GM23338 (cell line): ENCODE data around the gene LOXL1. TPM values are rescaled to one million over a fixed set of nuclear protein-coding genes. Genes with fewer than 3 reads are reported as not detected.

ENCODE experiments used
- ATAC-seq: fragments of 200-7000 bp; cut with Tn5 transposase; 3 replicates; pipeline ENCODE4 v1.9.1; 2020
- DNase-seq: peaks from one replicate; pipeline ENCODE4 v3.0.0-alpha.2; 2015; ENCODE audit warnings: low spot score
- H2AFZ ChIP-seq: fragments of 200-600 bp; sonication (generic); 2 replicates; pipeline ENCODE4 v1.8.0; 2016; ENCODE audit warnings: antibody characterized with exemption, mild to moderate bottlenecking, moderate library complexity
- H3F3A ChIP-seq: fragments of 200-600 bp; sonication (generic); replicated peaks from 2 replicates; pipeline ENCODE4 v1.8.0; 2017; ENCODE audit warnings: antibody characterized with exemption, mixed run types, low read depth
- H3K27ac ChIP-seq: fragments of 200-600 bp; sonication (generic); 2 replicates; pipeline ENCODE4 v1.6.1; 2016; ENCODE audit warnings: low read depth
- H3K27me3 ChIP-seq: fragments of 200-600 bp; sonication (generic); 2 replicates; pipeline ENCODE4 v1.8.0; 2016; ENCODE audit warnings: mild to moderate bottlenecking, mixed run types, moderate library complexity; ENCODE audit not compliant: insufficient read depth
- H3K36me3 ChIP-seq: fragments of 200-600 bp; sonication (generic); 2 replicates; pipeline ENCODE4 v1.8.0; 2016; ENCODE audit warnings: mild to moderate bottlenecking; ENCODE audit not compliant: insufficient read depth
- H3K4me1 ChIP-seq: fragments of 200-600 bp; sonication (generic); 2 replicates; pipeline ENCODE4 v1.8.0; 2016; ENCODE audit warnings: mild to moderate bottlenecking, moderate library complexity; ENCODE audit not compliant: insufficient read depth
- H3K4me2 ChIP-seq: fragments of 200-600 bp; sonication (generic); 2 replicates; pipeline ENCODE4 v1.7.1; 2017; ENCODE audit warnings: mixed run types
- H3K4me3 ChIP-seq: fragments of 200-600 bp; sonication (generic); 2 replicates; pipeline ENCODE4 v1.6.1; 2016; ENCODE audit warnings: mixed run types
- H3K79me2 ChIP-seq: fragments of 200-600 bp; sonication (generic); replicated peaks from 2 replicates; pipeline ENCODE4 v1.8.0; 2017; ENCODE audit warnings: mild to moderate bottlenecking; ENCODE audit not compliant: insufficient read depth
- H3K9me2 ChIP-seq: fragments of 200-600 bp; sonication (generic); 2 replicates; pipeline ENCODE4 v1.8.0; 2017; ENCODE audit not compliant: insufficient read depth
- H4K20me1 ChIP-seq: fragments of 200-600 bp; sonication (generic); replicated peaks from 2 replicates; pipeline ENCODE4 v1.8.0; 2017; ENCODE audit warnings: mild to moderate bottlenecking; ENCODE audit not compliant: insufficient read depth
- H3K27ac Mint-ChIP-seq: 2 replicates; pipeline ENCODE4 v1.8.0; 2020; ENCODE audit warnings: inconsistent platforms, mild to moderate bottlenecking, moderate library complexity, mixed read lengths
- H3K27me3 Mint-ChIP-seq: 3 replicates; pipeline ENCODE4 v1.8.0; 2022; ENCODE audit warnings: low read depth, mild to moderate bottlenecking, moderate library complexity, mixed read lengths, inconsistent platforms; ENCODE audit not compliant: insufficient read depth, poor library complexity
- H3K36me3 Mint-ChIP-seq: 3 replicates; pipeline ENCODE4 v1.8.0; 2021; ENCODE audit warnings: low read depth, mild to moderate bottlenecking, inconsistent platforms, moderate library complexity, mixed read lengths
- H3K4me1 Mint-ChIP-seq: 3 replicates; pipeline ENCODE4 v1.8.0; 2020; ENCODE audit warnings: mild to moderate bottlenecking, inconsistent platforms, mixed read lengths
- H3K4me3 Mint-ChIP-seq: 3 replicates; pipeline ENCODE4 v1.8.0; 2021; ENCODE audit warnings: moderate library complexity, mild to moderate bottlenecking, inconsistent platforms, mixed read lengths
- H3K9me3 Mint-ChIP-seq: 3 replicates; pipeline ENCODE4 v1.8.0; 2020; ENCODE audit warnings: moderate library complexity, mild to moderate bottlenecking, inconsistent platforms, mixed read lengths
- CREB1 ChIP-seq: fragments of 250-450 bp; sonication (Bioruptor Pico); IDR thresholded peaks from 2 replicates; pipeline ENCODE4 v1.5.0; 2020; ENCODE audit warnings: low read depth, mild to moderate bottlenecking, moderate library complexity
- EZH2 ChIP-seq: fragments of 200-600 bp; sonication (generic); IDR thresholded peaks from one replicate; pipeline ENCODE4 v1.8.0; 2017; ENCODE audit warnings: antibody characterized with exemption, mild to moderate bottlenecking, low read depth; ENCODE audit not compliant: unreplicated experiment
- EZH2phosphoT487 ChIP-seq: fragments of 200-600 bp; sonication (generic); IDR thresholded peaks from one replicate; pipeline ENCODE4 v1.8.1; 2018; ENCODE audit warnings: antibody characterized with exemption; ENCODE audit not compliant: unreplicated experiment
- JUNB ChIP-seq: IDR thresholded peaks from one replicate; pipeline ENCODE4 v1.6.1; 2016; ENCODE audit warnings: antibody characterized with exemption; ENCODE audit not compliant: unreplicated experiment
- NANOG ChIP-seq: IDR thresholded peaks from 2 replicates; pipeline ENCODE4 v1.6.1; 2016; ENCODE audit warnings: antibody characterized with exemption, borderline replicate concordance
- POLR2AphosphoS5 ChIP-seq: IDR thresholded peaks from 2 replicates; pipeline ENCODE4 v1.6.1; 2016; ENCODE audit warnings: antibody characterized with exemption, low read depth
- STAT1 ChIP-seq: IDR thresholded peaks from one replicate; pipeline ENCODE4 v1.6.1; 2016; ENCODE audit warnings: antibody characterized with exemption; ENCODE audit not compliant: unreplicated experiment
- ZNF114 ChIP-seq: fragments of 250-450 bp; sonication (Bioruptor Pico); IDR thresholded peaks from 2 replicates; pipeline ENCODE4 v1.5.0; 2020; ENCODE audit warnings: mild to moderate bottlenecking, moderate library complexity
- ZNF331 ChIP-seq: fragments of 250-450 bp; sonication (Bioruptor Pico); IDR thresholded peaks from 2 replicates; pipeline ENCODE4 v1.5.0; 2020; ENCODE audit warnings: low read depth, mild to moderate bottlenecking, moderate library complexity
- ZNF462 ChIP-seq: fragments of 250-450 bp; sonication (Bioruptor Pico); IDR thresholded peaks from 2 replicates; pipeline ENCODE4 v1.5.0; 2020; ENCODE audit warnings: mild to moderate bottlenecking, moderate library complexity
- polyA plus RNA-seq: library from polyadenylated mRNA; unstranded; fragments of >200 nt; fragmentation: Nextera tagmentation; extraction: Ambion mirVana; gene quantifications from 2 replicates; pipeline ENCODE4 v1.2.1, GENCODE V29; 2016
- total RNA-seq: library from RNA; depleted of rRNA; stranded (reverse); fragments of >200 nt; shearing (Covaris generic); gene quantifications from 2 replicates; pipeline ENCODE4 v1.2.3, GENCODE V29; 2014
- TF ChIP-seq, protein P1 (sequence below): IDR thresholded peaks from one replicate; pipeline ENCODE4 v1.6.1; 2018; ENCODE audit warnings: antibody characterized with exemption; ENCODE audit not compliant: unreplicated experiment

LOXL1 gene
- total and polyA plus RNA-seq, 2 experiments from 2014 or later, result 6.9 to 10.8 TPM

GRCh38 chr15:73937726-73938125 is 11.5 kb downstream of the LOXL1 start:
- H3K4me1 Mint-ChIP-seq, result peaks cover 27% of the 10 kb centered on the region
- H3K4me1 ChIP-seq, result no peaks in the 10 kb centered on the region; the same call in 1 of the 2 replicates

More at GRCh38 chr15:73937726-73938125, 11.5 kb downstream of the LOXL1 start:
- Histone ChIP-seq H3F3A (no peaks in the 10 kb centered on the region), H3K27ac (no peak overlapping the region), H3K36me3 (no peaks in the 10 kb centered on the region), H3K27me3 (no peaks in the 10 kb centered on the region), H4K20me1 (no peaks in the 10 kb centered on the region), H3K79me2 (no peaks in the 10 kb centered on the region), H3K4me2 (no peak overlapping the region), H2AFZ (no peak overlapping the region), H3K9me2 (no peaks in the 10 kb centered on the region), H3K4me3 (no peak overlapping the region)
- Mint-ChIP-seq H3K27me3 (peaks cover 8% of the 10 kb centered on the region), H3K4me3 (no peak overlapping the region), H3K9me3 (no peaks in the 10 kb centered on the region), H3K36me3 (no peaks in the 10 kb centered on the region), H3K27ac (no peak overlapping the region)
- DNase-seq, result no peak
- TF ChIP-seq, protein P1, sequence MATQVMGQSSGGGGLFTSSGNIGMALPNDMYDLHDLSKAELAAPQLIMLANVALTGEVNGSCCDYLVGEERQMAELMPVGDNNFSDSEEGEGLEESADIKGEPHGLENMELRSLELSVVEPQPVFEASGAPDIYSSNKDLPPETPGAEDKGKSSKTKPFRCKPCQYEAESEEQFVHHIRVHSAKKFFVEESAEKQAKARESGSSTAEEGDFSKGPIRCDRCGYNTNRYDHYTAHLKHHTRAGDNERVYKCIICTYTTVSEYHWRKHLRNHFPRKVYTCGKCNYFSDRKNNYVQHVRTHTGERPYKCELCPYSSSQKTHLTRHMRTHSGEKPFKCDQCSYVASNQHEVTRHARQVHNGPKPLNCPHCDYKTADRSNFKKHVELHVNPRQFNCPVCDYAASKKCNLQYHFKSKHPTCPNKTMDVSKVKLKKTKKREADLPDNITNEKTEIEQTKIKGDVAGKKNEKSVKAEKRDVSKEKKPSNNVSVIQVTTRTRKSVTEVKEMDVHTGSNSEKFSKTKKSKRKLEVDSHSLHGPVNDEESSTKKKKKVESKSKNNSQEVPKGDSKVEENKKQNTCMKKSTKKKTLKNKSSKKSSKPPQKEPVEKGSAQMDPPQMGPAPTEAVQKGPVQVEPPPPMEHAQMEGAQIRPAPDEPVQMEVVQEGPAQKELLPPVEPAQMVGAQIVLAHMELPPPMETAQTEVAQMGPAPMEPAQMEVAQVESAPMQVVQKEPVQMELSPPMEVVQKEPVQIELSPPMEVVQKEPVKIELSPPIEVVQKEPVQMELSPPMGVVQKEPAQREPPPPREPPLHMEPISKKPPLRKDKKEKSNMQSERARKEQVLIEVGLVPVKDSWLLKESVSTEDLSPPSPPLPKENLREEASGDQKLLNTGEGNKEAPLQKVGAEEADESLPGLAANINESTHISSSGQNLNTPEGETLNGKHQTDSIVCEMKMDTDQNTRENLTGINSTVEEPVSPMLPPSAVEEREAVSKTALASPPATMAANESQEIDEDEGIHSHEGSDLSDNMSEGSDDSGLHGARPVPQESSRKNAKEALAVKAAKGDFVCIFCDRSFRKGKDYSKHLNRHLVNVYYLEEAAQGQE, result no peak
- TF ChIP-seq EZH2phosphoT487, result no peak
- TF ChIP-seq ZNF331 (CRISPR knock-in tag), result no peak
- TF ChIP-seq EZH2, result no peak
- no peak for TF ChIP-seq CREB1 (CRISPR knock-in tag)
- no peak for TF ChIP-seq ZNF462 (CRISPR knock-in tag)
- TF ChIP-seq ZNF114, result no peak
- TF ChIP-seq NANOG, result no peak
- TF ChIP-seq JUNB, result no peak
- TF ChIP-seq STAT1, result no peak
- TF ChIP-seq POLR2AphosphoS5, result no peak
- ATAC-seq, result no peak
